Measurements from ENCODE around the gene CPLX3.

DNA sequence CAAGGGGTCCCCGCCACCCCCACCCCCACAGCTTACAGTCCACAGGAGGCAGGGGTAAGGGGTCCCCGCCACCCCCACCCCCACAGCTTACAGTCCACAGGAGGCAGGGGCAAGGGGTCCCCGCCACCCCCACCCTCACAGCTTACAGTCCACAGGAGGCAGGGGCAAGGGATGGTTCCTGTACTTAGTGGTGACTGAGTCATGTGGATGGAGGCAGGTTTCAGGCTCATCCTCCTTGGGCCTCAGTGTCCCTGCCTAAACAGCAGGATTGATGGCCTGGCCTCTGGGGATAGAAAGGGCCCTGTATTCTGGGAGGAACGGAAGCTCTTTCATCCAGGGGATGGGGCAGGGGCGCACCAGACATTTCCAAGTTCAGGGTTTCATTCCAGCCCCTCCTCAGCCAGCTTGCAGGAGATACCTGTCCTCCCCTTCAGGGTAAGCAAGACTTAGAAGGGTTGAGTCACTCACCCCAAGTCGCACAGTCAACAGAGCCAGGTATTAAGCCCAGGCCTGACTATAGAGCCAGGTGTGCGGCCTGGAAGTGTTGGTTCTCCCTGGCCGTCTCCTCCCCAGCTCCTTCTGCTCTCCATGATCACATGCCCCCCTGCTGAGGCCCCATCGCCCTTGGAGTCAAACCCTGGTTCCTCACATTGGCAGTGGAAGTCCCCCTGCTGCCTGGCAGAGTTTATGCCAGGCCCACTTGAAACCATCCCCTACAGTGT is 32.0 kb upstream of the CPLX3 start:
- no peak for TF ChIP-seq MAX (IDR thresholded peaks at IDR 0.05)
- TF ChIP-seq, protein P1, sequence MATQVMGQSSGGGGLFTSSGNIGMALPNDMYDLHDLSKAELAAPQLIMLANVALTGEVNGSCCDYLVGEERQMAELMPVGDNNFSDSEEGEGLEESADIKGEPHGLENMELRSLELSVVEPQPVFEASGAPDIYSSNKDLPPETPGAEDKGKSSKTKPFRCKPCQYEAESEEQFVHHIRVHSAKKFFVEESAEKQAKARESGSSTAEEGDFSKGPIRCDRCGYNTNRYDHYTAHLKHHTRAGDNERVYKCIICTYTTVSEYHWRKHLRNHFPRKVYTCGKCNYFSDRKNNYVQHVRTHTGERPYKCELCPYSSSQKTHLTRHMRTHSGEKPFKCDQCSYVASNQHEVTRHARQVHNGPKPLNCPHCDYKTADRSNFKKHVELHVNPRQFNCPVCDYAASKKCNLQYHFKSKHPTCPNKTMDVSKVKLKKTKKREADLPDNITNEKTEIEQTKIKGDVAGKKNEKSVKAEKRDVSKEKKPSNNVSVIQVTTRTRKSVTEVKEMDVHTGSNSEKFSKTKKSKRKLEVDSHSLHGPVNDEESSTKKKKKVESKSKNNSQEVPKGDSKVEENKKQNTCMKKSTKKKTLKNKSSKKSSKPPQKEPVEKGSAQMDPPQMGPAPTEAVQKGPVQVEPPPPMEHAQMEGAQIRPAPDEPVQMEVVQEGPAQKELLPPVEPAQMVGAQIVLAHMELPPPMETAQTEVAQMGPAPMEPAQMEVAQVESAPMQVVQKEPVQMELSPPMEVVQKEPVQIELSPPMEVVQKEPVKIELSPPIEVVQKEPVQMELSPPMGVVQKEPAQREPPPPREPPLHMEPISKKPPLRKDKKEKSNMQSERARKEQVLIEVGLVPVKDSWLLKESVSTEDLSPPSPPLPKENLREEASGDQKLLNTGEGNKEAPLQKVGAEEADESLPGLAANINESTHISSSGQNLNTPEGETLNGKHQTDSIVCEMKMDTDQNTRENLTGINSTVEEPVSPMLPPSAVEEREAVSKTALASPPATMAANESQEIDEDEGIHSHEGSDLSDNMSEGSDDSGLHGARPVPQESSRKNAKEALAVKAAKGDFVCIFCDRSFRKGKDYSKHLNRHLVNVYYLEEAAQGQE (IDR thresholded peaks at IDR 0.05; ENCODE audit: low read depth), result no peak
- TF ChIP-seq EGR1 (IDR thresholded peaks at IDR 0.05), result no peak
- TF ChIP-seq RAD21 (IDR thresholded peaks at IDR 0.05; ENCODE audit: low read depth), result no peak
- no peak for TF ChIP-seq YY1 (IDR thresholded peaks at IDR 0.05; ENCODE audit: low read depth)
- TF ChIP-seq EP300 (IDR thresholded peaks at IDR 0.05; ENCODE audit: borderline replicate concordance), result no peak
- TF ChIP-seq TAF1 (IDR thresholded peaks at IDR 0.05; ENCODE audit: low read depth), result no peak
- no peak for TF ChIP-seq TEAD4 (IDR thresholded peaks at IDR 0.05)
- TF ChIP-seq, protein P2, sequence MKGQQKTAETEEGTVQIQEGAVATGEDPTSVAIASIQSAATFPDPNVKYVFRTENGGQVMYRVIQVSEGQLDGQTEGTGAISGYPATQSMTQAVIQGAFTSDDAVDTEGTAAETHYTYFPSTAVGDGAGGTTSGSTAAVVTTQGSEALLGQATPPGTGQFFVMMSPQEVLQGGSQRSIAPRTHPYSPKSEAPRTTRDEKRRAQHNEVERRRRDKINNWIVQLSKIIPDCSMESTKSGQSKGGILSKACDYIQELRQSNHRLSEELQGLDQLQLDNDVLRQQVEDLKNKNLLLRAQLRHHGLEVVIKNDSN (IDR thresholded peaks at IDR 0.05), result no peak
